Activated naive CD8-positive, alpha-beta T cell treated with anti-CD3 and anti-CD28 coated beads, Interleukin-2, amount 50 U/mL, for 16 hours (primary cell): ENCODE results near the gene SLC6A5.
A peak's percentile ranks its signal among the peaks of the same experiment; 100 is the strongest.

Experiments
- DNase-seq: peaks from one replicate; pipeline ENCODE4 v3.0.0-alpha.2; 2020; ENCODE audit warnings: low read depth, low spot score

Gene SLC6A5

GRCh38 chr11:20596205-20597153 is 2.9 kb upstream of the SLC6A5 start:
- DNase-seq: no peak

- DNase-seq: no peak
Measured at GRCh38 chr11:20597154-20597679, 2.2 kb upstream of the SLC6A5 start.

DNA sequence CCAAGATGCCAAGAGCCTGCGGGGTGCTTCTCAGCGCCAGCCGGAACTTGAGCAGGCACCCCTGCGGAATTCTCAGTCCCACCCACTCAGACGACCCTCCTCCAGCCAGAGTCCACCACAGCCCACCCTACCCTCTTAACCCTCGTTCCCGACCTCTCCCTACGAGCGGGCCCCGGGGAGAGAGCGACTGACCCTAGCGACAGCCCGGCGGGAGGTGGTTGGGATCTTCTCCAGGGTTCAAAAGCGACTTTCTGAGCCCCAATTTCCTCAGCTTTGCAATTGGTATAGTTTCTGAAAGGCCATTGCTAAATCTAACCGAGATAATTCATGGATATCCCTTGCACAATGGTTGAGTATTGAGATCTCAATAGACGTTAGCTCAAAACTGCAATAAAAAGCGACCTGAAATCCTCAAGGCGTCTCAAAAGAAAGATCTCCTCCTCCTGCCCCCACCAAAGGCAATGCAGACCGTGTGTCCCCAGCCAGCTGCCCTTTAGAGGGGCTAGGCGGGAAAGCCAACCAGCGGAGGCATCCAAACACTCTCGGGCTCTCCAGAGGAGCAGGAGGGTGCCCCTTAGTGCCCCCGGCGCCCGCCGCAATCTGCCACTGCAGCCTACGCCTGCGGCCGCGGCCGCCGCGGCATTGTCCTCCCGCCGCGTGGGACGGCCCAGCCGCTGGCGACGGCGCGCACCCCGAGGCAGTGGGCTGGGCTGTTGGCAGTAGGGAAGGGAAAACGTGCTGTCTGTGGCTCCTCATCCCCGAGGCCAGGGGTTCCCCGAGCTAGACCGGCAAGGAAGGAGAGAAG is 1.5 kb upstream of the SLC6A5 start:
- no peak for DNase-seq

GRCh38 chr11:20598492-20598891 is 916 bp upstream of the SLC6A5 start:
- no peak for DNase-seq

- DNase-seq: no peak
Measured at GRCh38 chr11:20600020-20600346, 575 bp downstream of the SLC6A5 start.

- no peak for DNase-seq
Measured at GRCh38 chr11:20600551-20600950, 1.1 kb downstream of the SLC6A5 start.

DNA sequence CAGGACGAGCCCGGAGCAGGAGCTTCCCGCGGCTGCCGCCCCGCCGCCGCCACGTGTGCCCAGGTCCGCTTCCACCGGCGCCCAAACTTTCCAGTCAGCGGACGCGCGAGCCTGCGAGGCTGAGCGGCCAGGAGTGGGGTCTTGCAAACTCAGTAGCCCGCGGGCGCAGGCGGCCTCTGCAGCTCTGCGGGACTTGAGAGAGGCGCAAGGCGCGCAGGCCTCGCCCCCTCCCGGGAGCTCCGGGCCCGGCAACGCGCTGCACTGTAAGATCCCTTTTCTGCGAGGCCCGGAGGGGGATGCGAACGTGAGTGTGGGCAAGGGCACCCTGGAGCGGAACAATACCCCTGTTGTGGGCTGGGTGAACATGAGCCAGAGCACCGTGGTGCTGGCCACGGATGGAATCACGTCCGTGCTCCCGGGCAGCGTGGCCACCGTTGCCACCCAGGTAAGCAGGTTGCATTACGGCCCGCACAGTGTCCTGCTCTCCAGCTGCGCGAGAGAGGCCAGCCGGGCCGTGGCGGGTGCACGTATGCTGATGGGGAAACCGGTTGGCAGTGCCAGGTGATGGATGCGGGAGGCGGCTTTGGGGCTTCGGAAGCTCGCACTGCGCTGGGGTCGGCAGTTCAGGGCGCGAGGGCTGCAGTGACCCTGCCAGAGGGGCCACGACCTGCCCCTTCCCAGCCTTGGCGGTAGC is 2.0 kb downstream of the SLC6A5 start:
- DNase-seq: no peak

- DNase-seq: no peak
Measured at GRCh38 chr11:20604295-20604803, 4.9 kb downstream of the SLC6A5 start.

GRCh38 chr11:20604864-20605601 is 5.6 kb downstream of the SLC6A5 start:
- no peak for DNase-seq

DNA sequence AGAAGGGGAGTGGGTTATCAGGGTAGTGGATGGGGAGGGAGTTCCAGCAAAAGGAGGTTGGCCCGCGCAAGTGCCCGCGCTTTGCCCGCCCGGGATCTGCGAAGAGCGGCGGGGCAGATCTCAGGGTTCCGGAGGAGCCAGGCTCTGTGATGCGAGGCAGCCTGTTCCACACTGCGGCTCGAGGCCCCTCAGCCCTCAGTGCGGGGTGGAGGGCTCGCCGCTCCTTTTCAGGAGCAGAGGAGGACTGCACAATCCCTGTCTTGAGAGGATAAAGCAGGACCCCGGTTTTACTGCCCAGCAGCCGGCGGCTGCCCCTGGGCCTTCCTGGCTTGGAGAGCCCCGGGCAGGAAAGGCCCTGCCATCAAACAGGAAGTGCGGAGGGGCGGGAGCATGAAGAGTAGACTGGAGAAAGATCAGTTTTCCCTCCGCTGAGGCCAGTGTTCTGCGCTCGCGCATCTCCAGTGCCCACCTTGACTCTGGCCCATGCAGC is 6.2 kb downstream of the SLC6A5 start:
- DNase-seq: no peak

DNA sequence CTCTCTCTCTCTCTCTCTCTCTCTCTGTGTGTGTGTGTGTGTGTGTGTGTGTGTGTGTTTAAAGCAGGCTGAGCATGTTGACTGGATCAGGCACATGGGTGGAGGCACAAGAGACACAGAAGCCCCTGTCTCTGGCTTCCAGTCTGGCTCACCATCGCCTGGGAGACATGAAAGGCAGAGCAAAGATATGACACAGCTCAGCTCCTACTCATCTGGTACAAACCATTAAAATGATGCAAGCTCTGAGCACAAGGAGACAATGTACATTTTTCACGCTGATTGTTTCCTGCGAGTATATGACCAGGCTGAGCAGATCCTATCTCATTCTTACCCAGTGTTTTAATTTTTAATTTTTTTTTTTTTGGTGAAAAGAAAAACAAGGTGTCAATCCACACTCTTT is 9.5 kb downstream of the SLC6A5 start:
- no peak for DNase-seq

DNA sequence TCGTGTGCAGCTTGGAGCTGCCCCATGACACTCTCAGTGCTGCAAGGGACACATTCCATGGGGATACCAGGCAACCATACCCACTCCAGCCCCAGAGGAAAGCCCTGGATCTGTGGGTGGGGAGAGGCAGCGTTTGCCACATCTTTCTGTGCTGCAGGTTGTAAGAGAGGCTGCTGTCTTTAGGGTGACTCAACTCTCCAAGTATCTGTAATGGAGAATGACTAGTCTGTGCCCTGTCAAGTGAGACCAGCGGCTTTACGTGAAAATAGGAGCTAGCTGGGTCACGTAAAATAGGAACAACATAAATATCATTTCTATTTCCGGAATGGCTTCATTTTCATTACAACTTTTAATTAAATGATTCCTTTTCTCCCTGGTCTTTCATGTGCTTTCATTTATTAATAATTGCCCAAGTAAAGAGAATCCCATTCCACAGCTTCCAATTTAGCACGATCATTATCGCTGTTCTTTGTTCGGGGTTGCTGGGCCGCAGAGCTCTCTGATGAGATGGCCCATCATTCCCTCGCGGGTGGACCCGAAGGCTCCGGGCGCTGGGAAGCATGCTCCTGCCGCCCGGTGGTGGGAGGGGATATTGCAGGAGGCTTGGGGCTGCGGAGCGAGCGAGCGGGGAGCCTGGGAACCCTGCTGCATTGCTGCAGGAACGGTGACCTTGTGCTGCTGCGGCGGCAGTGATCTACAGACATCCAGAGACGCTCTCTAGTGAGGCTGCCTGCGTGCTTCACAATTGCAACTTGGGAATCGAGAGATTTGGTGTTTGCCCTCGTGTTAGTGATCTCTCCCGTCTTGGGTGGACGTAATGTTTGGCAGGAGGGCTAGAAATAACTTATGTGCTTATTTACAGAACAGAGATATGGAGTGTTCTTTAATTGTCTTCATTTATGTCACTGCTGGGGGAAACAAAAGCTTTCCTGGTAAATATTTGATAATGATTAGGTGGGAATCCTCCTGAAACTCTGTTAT is 10.6 kb downstream of the SLC6A5 start:
- peak; percentile 31 for DNase-seq

DNA sequence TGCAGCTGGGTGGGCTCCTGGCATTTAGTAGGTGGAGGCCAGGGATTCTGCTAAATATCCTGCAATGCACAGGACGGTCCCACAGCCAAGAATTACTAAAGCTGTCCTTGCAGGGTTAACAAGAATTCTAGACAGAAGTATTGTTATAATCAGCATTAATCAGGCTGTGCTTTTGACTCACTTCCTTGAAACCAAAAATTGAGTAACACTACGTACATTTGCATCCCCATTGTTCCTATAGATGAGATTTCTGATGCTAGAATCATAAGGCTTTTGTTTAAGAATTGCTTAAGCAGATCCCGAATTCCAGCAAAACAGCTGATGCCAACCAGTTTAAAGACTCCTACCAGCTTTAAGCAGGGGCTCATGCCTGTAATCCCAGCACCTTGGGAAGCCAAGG is 11.4 kb downstream of the SLC6A5 start:
- DNase-seq: no peak

GRCh38 chr11:20611445-20611844 is 12.0 kb downstream of the SLC6A5 start:
- no peak for DNase-seq

- DNase-seq: no peak
Measured at GRCh38 chr11:20611892-20612291, 12.5 kb downstream of the SLC6A5 start.

DNA sequence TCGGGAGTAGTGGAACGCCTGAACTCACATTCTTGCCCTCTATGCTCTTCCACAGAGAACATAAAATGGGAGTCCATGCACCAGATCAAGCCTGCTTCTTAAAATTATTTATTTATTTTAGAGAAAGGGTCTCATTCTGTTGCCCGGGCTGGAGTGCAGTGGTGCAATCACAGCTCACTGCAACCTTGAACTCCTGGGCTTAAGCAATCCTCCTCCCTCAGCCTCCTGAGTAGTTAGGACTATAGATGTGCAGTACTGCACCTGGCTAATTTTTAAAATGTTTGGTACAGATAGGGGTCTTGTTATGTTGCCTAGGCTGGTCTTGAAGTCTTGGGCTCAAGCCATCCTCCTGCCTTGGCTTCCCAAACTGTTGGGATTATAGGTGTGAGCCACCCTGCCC is 13.0 kb downstream of the SLC6A5 start:
- no peak for DNase-seq

DNA sequence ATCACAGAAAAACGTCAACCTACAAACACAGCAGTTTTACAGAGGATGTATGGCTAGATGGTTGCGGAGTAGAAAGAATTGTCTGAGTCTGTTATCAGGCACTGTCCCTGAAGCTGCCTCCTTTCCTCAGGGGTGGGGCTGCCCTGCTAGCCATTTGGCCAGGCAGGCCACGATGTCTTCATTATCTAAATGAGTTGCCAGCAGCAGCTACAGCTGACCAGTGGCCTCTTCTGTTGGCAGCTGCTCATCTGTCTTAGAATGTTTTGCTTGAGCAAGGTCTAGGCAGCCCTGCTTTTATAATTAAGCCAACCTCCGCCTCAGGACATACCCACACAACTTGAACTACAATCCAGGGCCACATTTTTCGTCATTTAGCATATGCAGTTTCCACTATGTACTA is 17.5 kb downstream of the SLC6A5 start:
- DNase-seq: no peak

- DNase-seq: no peak
Measured at GRCh38 chr11:20617346-20618005, 18.1 kb downstream of the SLC6A5 start.

DNA sequence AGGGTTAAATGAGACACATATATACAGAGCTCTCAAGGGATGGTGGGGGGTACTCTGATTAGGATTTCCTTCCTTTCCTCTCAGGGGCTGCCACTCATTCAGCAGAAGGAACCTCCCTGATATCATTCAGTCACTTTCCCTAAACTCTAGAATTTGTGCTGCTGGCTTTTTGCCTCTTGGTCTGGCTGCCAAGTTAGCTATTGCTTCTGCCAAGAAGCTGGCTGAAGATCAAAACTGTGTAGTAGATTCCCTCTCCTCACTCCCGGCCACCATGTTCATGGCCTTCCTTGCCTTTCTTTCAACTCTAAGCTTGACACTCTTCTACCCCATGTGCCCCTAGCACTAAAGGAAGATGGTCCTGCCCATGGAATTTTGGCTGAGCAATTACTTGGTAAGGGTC is 18.7 kb downstream of the SLC6A5 start:
- DNase-seq: no peak
